ENCODE data around the gene ZNF207. TPM values are rescaled to one million over a fixed set of nuclear protein-coding genes. Genes with fewer than 3 reads are reported as not detected.

The ZNF207 gene
- total RNA-seq, 1 experiment from 2014 or later = 223 TPM

GRCh38 chr17:32341141-32341856 is 8.7 kb upstream of the ZNF207 start (continued):
- TF ChIP-seq ZBTB21 (CRISPR knock-in tag; IDR thresholded peaks at IDR 0.05; ENCODE audit: borderline replicate concordance) = peak; percentile 1; the same call in 1 of the 2 replicates
- no peak for TF ChIP-seq HMGA2 (CRISPR knock-in tag; IDR thresholded peaks at IDR 0.05)
- TF ChIP-seq ZNF232 (CRISPR knock-in tag; IDR thresholded peaks at IDR 0.05) = no peak
- no peak for TF ChIP-seq CDX4 (CRISPR knock-in tag; IDR thresholded peaks at IDR 0.05; ENCODE audit: borderline replicate concordance)

GRCh38 chr17:32341857-32342602 is 7.9 kb upstream of the ZNF207 start, which contains the start of gene C17orf75:
Gene C17orf75, minus strand, starts transcription at chr17:32342173. Its CDS starts 34 bp downstream, at chr17:32342139.
- DNase-seq (ENCODE audit: low spot score) = peak; percentile 88
- Mint-ChIP-seq H3K4me3 (peak within 1 kb of the TSS; percentile 96), H3K36me3 (peaks cover 17% of the 10 kb centered on the region), H3K4me1 (peaks cover 15% of the 10 kb centered on the region), H3K27ac (peak within 1 kb of the TSS; percentile 89), H3K27me3 (ENCODE audit: low read depth) (no peaks in the 10 kb centered on the region), H3K9me3 (no peaks in the 10 kb centered on the region)
- CTCF ChIA-PET = interaction anchor here (1.3 kb wide), 1 partner anchor 89 kb away, joined by 4 read pairs; no protein-coding TSS in a partner anchor
- peak; percentile 93 for ATAC-seq
- POLR2A ChIA-PET = no interaction called here
- TF ChIP-seq NFYB (CRISPR knock-in tag; conservative IDR thresholded peaks at IDR 0.05; ENCODE audit: low read depth) (0 out of 2 replicates have a peak, but pooled peaks have one; percentile 15), PRRX2 (CRISPR knock-in tag; IDR thresholded peaks at IDR 0.05) (0 out of 2 replicates have a peak, but pooled peaks have one; percentile 15), HMGA2 (CRISPR knock-in tag; IDR thresholded peaks at IDR 0.05) (no peak), ARID4B (CRISPR knock-in tag; IDR thresholded peaks at IDR 0.05; ENCODE audit: borderline replicate concordance) (peak; percentile 47; the same call in 1 of the 2 replicates), STAT6 (CRISPR knock-in tag; conservative IDR thresholded peaks at IDR 0.05; ENCODE audit: low read depth) (no peak), RELA (CRISPR knock-in tag; IDR thresholded peaks at IDR 0.05; ENCODE audit: borderline replicate concordance) (no peak), OVOL2 (CRISPR knock-in tag; IDR thresholded peaks at IDR 0.05; ENCODE audit: borderline replicate concordance) (no peak), SOX15 (CRISPR knock-in tag; IDR thresholded peaks at IDR 0.05) (no peak), ZSCAN18 (CRISPR knock-in tag; IDR thresholded peaks at IDR 0.05) (no peak), FOXP1 (CRISPR knock-in tag; IDR thresholded peaks at IDR 0.05; ENCODE audit: borderline replicate concordance) (peak; percentile 79), SMAD3 (CRISPR knock-in tag; IDR thresholded peaks at IDR 0.05; ENCODE audit: borderline replicate concordance) (no peak), IRF2 (CRISPR knock-in tag; IDR thresholded peaks at IDR 0.05; ENCODE audit: borderline replicate concordance, low read depth) (no peak), ZNF532 (CRISPR knock-in tag; IDR thresholded peaks at IDR 0.05; ENCODE audit: borderline replicate concordance) (no peak), ZNF396 (CRISPR knock-in tag; IDR thresholded peaks at IDR 0.05; ENCODE audit: borderline replicate concordance) (no peak), ZNF317 (CRISPR knock-in tag; IDR thresholded peaks at IDR 0.05; ENCODE audit: borderline replicate concordance, low read depth) (no peak)

All from WTC11 (cell line).